Activated CD8-positive, alpha-beta memory T cell treated with anti-CD3 and anti-CD28 coated beads, Interleukin-2, amount 50 U/mL, for 24 hours (primary cell): ENCODE data around the gene GALNT14.

ENCODE experiments used
- DNase-seq: peaks from one replicate; pipeline ENCODE4 v3.0.0-alpha.2; 2020; ENCODE audit errors: extremely low read depth

GALNT14 gene

DNA sequence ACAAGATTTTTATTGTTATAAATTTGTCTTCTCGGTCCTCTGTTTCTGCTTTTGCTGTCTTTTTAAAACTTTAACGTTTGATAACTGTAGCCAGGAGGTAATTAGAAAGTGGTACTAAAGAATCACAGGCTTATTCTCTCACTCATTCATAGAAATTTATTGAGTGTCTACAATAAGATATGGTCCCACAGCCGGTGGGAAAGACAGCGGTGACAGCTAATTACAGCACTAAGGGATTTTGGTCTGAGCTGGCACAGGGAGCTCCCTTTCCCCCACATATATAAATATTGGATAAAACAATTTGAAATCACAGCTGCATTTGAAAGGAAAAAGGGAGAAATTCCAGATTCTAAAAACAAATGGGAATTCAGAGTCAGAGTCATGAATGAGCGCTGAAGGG, 237.9 kb downstream of the GALNT14 start:
- no peak for DNase-seq

DNA sequence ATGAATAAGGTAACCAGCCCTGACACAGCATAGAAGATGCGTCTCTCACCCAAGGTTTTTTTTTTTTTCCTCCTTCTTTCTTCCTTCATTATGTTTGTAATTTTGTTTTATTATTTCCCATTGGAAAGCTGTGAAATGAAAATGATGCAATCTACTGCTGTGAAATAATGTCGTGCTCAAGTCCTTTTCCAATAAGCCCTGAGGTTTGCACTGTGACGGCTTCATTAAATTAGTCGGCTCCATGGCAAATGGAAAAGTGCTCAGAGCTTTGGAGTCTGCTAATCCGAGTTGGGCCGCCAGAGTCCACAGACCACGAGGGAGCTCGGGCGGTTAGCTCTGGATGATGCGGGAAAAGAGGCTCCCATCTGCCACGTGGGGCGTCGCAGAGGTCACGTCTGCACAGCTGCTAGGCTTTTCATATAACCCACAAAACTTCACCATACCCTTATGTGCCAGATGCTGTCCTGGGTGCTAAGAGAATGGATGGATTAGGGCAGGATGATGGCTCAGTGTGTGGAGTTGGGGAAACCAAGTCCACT, 238.7 kb downstream of the GALNT14 start:
- DNase-seq = no peak

DNA sequence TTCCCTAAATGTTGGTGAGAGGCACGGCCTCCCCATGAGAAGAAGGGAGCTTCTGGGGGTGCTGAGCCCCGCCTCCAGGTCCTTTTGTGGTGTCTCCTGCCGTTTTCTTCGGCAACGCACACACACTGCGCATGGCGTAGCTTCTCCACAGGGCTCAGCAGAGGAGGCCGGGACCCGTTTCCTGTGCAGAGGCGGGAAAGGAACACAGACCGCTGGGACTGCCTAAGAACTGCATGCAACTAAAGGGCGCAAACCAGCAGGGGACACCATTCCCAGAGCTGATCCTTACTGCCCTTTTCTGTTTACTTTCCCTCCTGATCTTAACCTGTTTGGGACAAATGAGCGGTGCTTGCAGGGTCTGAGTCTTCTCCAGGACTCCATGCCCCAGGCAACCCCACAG, 240.7 kb downstream of the GALNT14 start:
- no peak for DNase-seq

DNA sequence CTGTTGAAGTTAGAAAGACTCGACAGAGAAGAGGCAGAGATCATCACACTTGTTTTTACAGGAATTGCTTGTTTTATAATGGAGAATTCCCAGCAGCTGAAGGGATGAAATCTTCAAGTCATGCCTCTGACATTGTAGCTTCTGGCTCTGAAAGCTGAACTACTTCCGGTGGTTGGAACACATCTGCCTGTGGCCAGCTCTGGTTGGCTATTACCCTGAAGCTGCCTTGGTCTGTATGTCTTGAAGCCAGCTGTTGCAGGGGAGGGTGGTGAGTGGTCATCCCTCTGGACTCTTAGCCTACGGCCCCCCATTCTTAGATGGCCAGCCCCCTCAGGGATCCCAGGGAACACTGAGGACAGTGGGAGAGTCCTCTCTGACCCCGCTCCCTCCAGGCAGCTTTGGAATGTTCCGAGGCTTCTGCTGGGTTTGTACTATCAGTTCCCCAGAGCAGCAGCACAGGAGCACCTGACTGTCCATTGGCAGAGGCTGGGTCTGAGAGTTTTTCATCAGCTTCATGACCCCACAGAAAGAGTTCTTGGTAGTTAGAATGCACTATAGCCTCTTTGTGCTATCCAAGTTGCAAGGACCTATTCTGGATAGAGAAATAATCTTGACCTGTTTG, 243.6 kb downstream of the GALNT14 start:
- DNase-seq = no peak

DNA sequence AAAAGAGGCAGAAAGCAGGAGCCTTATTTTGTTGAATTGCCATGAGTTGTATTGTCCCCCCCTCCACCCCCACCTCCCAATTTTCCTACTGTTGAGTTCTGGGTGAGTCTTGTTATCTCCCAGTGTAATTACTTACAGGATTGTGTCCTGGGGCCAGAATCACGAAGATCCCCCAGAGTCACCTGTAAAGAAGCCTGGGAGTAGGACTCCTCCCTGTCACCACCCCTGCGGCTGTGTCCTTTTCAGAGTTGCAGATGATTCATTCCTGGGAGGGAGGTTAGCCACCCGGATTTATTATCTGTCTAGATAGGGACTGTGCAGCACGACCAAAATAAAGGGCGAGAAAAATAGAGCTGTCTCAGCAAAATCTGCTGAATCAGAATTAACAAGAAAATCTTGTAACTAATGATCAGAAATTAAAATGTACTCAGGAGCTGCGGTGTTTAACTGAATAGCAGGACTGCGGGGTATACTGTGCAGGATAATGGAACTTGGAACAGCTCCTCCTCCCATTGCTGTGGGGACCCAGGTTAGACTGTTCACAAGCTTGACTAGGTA, 249.3 kb downstream of the GALNT14 start:
- no peak for DNase-seq

DNA sequence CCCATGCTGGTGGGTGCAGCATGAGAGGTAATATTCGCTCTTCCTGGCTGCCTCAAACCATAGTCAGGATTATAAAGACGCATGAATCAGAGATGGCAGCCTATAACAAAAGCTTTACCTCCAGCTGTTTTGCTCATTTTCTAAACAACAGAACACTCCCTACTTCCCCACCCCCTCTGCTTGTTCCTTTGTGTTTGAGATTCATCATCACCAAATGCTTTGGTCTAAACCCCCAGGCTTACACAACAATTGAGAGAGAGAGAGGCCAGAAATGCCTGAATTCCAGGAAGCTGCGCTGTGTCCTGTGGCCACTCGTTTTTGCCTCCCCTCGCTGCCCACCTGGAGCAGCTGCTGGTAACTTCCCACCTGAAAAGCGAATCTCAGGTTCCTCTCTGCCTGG, 252.2 kb downstream of the GALNT14 start:
- no peak for DNase-seq

DNA sequence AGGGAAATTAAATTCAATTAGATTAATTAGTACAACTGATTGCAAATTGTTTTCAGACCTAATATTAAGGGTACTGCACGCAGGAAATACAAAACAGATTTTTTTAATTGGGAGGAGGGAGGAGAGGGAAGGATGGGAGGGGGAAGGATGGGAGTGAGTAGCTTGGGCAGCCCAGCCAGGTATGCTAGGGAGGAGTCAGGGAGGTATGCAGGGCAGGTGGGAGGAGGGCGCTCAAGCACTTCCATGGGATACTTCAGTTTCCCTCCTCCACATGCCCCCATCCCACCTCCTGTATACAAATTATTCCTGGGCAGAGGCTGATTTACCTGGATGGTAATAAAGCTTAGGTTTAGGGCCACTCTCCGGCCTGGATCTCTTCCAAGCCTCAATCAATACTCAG, 254.4 kb downstream of the GALNT14 start:
- DNase-seq = no peak

DNA sequence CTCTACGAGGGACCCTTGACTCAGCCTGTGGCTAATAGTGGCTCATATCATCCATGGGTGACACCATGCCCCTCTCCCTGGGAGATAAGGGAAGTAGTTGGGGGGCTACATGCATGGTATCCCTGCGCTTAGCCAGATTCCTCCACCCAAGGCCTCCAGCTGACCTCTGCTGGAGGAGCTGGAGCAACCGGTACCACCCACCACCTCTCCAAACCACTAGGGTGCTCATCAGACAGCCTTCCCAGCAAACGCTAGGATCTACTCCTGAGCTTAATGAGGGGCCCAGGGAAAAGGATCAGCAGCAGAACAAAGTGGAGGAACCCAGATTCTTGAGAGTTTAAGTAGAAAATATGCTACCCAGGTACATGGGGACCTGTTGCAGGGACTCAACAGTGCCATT, 255.1 kb downstream of the GALNT14 start:
- DNase-seq = no peak

- no peak for DNase-seq
These were observed 257.7 kb downstream of the GALNT14 start for GRCh38 chr2:30880516-30880915.

DNA sequence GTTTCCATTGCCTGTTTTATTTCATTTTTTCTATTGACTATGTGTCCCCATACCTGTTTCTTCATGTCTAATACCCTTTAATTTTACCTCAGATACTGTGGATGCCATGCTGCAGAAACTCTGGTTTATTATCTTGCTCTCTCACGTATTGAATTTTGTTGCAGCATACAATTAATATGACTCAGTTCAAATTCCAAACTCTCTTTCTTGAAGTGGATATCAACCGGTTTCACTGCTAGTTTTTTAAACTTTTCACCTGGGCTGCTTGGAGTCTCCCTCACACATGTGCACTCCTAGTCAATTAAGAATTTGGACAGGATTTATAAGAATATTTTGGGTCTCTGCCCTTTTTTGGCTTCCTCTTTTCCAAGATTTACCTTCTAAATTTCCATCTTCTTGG, 260.4 kb downstream of the GALNT14 start:
- no peak for DNase-seq

GRCh38 chr2:30872797-30873196, 265.4 kb downstream of the GALNT14 start:
- DNase-seq = no peak

- DNase-seq = no peak
These were observed 266.1 kb downstream of the GALNT14 start for GRCh38 chr2:30871980-30872789.

GRCh38 chr2:30871440-30871839, 266.8 kb downstream of the GALNT14 start:
- DNase-seq = no peak

- no peak for DNase-seq
These were observed 268.3 kb downstream of the GALNT14 start for GRCh38 chr2:30869988-30870387.

DNA sequence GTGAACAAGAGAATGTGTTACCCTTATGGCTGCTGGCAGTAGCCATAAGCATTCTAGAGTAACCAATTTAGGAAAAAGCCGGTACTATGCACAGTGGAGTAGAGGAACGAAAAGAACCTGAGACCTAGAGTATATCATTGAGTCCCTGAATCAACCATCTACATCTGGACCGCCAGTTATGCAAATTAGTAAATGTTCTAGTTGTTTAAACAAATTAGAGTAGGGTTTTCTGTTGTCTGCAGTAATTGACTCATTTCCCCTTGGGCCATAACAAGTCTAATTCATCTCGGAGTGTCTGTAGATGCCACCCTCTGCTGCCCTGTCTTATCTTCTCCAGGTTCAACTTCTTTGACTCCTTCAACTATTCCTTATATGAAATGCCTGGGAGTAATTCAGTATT, 270.9 kb downstream of the GALNT14 start:
- no peak for DNase-seq

DNA sequence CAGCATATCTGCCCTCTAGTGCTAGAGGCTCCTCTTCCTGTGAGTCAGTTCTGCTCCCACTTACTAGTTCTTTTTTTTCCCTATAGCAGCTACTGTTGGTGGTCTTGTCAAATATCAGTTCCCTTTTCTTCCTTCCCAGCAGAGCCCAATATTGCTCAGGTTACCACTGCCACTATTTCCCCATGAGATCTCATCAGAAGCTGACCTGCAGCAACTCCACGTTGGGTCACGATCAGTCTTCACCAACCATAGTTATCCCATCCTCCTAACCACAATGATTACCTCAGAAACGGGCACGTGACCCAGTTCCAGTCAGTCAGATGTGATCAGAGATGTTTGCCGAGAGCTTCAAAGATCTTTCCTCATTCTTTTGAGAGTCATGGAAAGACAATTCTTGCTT, 271.3 kb downstream of the GALNT14 start:
- no peak for DNase-seq

- DNase-seq = no peak
These were observed 272.2 kb downstream of the GALNT14 start for GRCh38 chr2:30865892-30866681.

DNA sequence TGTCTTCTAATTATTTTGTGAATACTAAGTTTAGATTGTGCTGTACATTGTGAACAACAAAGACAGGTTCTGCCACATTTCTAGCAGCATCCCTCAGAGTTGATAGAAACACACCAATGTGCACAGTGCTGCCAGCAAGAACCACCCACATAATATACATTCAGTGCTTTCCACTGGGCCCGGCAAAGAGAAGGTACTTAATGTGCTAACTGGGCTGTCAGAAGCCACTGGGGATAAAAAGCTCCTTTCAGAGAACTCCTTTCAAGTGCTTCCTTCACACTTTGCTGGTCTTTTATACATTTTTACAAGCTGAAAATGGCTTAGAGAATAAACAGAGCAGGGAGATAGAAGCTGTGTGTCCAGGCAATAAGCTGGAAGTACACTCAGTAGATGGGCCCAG, 273.0 kb downstream of the GALNT14 start:
- DNase-seq = no peak

DNA sequence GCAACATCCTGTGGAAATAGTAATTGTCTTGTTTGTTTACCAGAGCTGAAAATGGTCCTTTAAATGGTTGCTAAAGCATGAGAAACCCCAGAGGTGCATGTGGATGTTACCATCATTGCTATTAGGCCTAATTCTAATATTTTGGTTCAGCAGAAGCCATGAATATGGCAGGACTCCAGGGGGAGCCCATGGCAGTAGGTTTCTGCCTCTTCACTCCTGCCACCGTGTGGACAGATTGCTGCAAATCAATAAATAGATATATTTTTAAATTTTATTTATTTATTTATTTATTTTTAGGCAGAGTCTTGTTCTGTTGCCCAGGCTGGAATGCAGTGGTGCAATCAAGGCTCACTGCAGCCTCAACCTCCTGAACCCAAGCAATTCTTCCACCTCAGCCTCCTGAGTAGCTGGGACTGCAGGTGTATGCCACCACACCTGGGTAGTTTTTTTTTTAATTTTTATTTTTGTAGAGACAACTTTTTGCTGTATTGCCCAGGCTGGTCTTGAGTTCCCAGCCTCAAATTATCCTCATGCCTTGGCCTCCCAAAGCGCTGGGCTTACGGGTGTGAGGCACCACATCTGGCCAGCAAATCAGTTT, 276.1 kb downstream of the GALNT14 start:
- DNase-seq = no peak

- no peak for DNase-seq
These were observed 277.5 kb downstream of the GALNT14 start for GRCh38 chr2:30860726-30861125.
